ENCODE results near the gene CMSS1. TPM values are rescaled to one million over a fixed set of nuclear protein-coding genes. Genes with fewer than 3 reads are reported as not detected.

CMSS1 gene
- total RNA-seq, 2 donors from 2014 or later, result 8.2 to 9.5 TPM

DNA sequence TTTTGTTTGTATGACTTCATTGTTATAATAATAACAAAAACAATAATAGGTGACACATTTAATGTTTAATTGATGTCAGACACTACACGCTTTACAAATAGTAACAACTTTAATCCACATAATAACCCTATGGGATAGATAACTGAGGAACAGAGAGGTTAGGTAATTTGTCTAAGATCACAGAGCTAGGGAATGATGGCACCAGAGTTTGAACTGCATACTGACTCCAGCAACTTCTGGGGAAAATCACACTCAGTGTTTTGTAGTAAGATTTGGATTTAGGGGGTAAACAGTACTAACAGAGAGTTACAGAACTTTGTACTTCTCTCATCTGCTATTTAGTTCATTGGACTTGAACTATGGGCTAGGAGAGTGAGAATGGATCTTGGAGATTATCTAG is 66.0 kb downstream of the CMSS1 start:
- DNase-seq, result no peak
- no peak for ATAC-seq
- intact Hi-C loops (cut with DNase I, micrococcal nuclease), result no loop called here

DNA sequence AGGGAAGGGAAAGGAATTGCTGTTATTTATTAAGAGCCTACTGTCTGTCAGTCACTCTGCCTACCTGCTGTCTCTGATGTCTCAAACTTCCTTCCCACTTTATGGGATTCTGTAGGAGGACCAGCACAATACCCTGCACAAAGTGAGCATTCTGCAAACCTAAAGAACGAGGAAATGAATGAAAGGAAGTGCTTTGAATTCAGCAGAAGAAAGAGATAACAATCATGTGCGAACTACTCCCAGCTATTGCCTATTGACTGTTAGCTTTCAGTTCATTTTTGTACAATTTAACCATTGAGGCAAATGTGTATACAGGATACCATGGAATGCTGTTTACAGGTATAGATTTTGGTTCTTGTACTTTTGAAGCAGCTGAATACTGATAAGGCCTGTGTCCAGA is 66.8 kb downstream of the CMSS1 start:
- intact Hi-C loops (cut with DNase I, micrococcal nuclease), result no loop called here
- no peak for DNase-seq
- peak; percentile 81 for ATAC-seq

DNA sequence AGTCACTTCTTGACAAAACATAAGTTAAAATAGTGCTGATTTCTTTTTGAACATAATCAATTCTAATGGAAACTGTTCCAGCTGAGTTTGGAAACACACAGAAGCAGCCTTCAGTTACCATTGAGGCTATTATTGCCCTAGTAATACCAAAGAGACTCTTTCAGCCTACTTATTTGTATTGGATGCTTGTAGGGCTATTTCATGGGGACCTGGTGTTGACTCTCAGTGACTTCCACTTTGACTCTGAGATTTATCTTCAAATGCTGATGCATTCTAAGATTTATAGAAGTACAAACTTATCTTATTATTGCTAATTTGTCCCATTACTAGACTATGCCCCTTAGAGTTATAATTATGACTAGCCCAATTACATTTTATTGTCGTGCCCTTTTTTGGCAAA is 67.4 kb downstream of the CMSS1 start:
- intact Hi-C loops (cut with DNase I, micrococcal nuclease), result no loop called here
- ATAC-seq (no peak), DNase-seq (no peak)

DNA sequence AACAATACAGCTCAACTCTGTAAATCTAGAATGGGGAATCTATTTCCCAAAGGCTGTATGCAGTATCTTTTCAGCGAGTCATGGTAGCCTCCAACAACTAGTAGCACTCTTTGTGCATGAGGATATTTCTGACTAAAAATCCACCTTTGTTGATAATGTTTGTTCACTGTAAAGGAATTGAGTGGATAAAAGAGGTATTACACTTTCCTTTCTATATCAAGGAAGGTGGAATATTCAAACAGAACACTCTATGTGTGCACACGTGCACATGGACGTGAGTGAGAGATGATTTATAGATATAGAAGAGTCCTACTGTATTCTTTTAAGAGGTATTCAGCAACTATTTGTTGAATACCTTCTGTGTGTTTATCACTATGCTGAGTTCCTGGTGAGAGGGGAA is 68.2 kb downstream of the CMSS1 start:
- intact Hi-C loops (cut with DNase I, micrococcal nuclease), result no loop called here
- DNase-seq, result no peak

DNA sequence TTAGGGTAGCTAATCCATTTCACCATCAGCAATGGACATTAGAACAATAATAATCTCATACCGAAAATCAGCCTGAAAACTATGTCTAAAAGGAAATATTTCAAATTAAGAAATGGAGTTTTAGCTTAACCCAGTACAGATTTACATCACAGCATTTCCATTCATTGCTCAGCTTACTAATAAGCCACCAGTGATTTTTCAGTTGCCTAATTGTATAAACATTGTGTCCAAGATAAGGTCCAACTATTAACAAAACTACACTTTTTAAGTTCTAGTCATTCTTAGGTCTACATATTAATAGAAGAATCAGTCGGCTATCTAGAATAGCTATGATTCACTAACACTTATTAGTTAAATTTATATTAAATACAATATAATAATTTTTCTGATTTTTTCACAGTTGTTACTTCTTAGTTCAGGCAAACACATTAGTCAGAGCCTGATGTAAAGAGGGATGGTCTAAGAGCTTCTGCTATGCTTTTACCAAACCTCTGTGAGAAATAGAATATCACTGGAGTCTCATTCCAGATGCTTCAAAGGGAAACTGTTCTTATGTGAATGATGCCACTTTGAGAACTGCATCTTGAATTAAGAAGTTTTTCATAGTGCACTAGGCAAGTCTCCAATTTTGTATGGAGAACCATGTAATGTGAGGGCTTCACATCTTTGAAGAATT is 74.1 kb downstream of the CMSS1 start:
- DNase-seq (no peak), ATAC-seq (no peak)
- intact Hi-C loops (cut with DNase I, micrococcal nuclease), result no loop called here

More for the DNA sequence above, 68.2 kb downstream of the CMSS1 start:
- ATAC-seq, result no peak

DNA sequence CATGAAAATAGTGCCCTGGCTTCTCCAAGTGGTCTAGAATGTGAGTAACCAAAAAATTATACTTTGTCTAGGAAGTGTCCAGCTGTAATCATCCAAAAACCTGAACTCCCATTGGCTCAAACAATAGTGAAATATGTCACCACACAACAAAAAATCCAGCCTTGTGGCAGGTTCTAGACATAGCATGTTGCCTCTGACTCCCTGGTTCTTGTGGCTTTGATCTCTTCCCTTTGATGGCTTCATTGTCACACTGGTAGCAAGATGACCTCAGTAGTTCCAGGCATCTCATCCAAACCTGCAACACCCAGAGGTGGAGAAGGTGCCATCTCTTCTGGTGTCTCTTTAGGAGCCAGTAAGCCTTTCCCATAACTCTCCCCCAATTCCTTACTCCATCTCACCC is 74.7 kb downstream of the CMSS1 start:
- ATAC-seq (no peak), DNase-seq (no peak)
- intact Hi-C loops (cut with DNase I, micrococcal nuclease), result no loop called here

DNA sequence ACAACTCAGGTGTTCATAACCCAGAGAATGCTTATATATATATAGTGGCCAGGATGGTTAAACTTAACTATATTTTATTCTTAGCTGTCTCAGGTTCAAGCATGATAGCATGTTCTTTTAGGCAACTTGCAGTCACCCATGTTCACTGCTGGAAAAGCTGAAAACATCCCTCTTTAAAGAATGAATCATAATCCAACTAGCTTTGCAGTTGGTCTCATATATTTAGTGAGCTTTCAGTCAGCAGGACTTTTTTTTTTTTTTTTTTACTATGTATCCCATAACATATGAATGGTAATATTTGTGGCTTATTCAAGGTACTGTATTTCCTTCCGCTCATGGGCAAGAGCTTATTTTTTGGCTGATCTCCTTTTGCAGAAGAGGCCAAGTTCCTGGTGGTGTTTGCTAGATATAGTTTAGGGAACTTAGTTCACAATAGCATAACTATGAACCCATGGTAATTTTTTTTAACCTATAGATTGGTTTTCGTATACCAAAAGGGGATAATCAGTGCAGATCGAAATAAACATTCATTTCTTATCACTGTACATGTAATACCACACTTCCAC is 77.6 kb downstream of the CMSS1 start:
- DNase-seq (no peak), ATAC-seq (no peak)
- intact Hi-C loops (cut with DNase I, micrococcal nuclease), result no loop called here

DNA sequence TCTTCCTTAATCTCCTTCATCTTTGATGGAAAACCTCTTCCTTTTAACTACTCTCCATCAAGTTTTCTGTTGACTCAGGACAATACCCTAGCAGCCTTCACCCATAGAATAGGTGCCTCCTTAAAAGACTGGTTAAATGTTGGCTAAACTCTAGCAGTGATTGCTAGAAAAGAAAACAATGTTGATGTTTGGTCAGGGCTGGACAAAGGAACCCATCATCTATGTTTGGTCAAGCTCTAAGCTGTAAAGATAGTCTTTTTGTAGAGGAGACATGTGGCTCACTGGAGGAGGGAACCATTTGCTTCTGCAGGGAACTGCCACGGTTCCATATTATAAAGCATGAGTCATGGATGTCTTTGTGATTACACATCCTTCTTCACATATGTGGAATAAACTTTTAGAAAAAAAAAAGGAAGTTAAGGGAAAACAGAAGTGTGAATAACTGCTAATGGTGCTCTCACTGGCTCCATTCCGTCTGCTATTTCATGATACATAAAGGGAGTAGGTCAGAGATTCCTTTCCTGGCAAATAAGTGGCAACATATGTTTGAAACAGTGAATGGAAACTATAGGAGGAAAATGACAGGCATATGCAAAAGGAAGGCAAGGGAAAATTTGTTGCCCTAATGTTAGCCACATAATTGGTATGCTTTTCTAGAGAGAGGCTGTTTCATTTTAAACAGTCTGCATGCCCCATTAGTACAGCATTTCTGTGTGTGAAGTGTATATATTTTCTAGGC is 78.2 kb downstream of the CMSS1 start:
- DNase-seq (no peak), ATAC-seq (peak; percentile 74)
- intact Hi-C loops (cut with DNase I, micrococcal nuclease), result no loop called here

DNA sequence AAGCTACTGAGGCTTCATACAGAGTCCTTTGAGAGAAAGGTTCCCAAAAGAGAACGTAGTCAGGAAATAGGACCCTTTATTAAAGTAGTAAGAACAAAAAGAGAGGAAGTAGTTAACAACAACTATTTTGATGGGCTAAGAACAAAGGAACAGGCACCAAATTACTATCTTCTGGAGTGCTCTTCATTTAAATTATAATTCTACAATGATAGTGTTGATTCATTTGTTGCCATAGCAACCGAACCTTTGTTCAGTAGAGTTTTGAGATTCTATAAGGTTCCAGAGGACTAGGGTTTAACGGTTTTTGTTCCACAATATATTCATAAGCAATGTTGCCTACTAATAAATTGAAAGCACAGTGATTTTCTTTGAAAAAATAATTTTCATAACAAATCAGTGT is 78.8 kb downstream of the CMSS1 start:
- intact Hi-C loops (cut with DNase I, micrococcal nuclease), result no loop called here
- ATAC-seq (no peak), DNase-seq (no peak)

DNA sequence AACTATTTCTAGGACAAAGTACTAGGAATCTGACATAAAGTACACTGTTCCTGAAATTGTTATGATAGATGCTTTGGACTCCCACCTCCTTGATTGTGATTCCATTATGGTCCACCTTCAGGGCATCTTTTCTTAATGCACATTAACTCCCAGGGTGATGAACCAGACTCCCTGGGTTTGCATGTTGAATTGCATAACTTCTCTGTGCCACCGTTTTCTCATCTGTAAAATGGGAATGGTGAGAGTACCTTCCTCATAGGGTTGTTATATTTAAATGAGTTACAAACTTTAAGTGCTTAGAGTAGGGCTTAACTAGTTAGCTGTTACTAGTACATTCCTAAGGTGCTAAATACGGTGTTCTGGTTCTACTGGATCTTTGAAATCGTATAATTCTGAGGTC is 81.9 kb downstream of the CMSS1 start:
- DNase-seq (no peak), ATAC-seq (no peak)
- intact Hi-C loops (cut with DNase I, micrococcal nuclease), result no loop called here

DNA sequence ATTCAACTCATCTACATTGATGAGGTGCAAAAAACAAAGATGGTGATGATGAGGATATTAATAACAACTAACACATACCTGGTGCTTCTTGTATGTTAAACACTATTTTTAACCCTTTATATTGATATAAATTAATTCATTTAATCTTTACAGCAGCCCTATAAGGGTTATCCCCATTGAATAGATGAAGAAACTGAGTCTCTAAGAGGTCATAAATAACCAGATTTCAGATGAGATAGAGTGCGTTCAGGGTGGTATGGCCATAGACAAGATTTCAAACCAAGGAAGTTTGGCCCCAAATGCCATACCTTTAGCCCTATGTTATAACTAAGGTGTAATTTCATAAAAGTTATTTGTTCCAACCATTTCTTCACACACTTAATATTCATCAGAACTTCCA is 82.6 kb downstream of the CMSS1 start:
- intact Hi-C loops (cut with DNase I, micrococcal nuclease), result no loop called here
- ATAC-seq, result no peak
- DNase-seq, result no peak

DNA sequence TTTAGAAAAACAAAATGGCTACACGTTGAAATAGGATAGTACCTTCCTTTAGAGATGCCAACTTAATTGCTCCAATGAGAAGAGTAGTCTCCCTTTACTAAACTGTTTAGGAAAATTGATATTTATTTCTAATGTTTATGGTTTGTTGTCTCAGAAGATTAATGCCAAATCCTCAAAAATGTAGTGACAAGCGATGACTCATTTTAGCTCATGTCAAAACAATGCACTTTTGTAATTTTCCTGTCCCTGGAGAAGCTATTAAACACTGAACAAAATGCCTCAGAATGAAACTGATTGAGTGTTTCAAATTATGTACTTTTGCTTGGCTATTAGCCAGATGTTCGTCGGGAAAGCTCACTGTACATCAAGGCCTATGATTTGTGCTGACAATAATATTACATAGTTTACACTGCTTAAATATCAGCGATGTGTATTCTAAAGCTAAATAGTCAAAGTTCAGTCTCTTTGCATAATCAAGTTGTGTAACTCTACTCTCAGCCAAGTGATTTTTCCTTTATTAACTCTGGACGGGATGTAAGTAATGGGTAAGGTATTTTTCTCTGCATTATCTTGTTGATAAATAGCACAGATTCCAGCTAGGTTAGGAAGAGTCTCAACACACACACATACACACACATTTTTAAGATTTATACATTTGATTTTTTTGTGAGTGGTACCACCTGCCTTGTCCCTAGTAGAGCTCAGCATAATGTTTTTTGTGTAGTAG is 83.7 kb downstream of the CMSS1 start:
- intact Hi-C loops (cut with DNase I, micrococcal nuclease), result no loop called here
- no peak for ATAC-seq
- no peak for DNase-seq

DNA sequence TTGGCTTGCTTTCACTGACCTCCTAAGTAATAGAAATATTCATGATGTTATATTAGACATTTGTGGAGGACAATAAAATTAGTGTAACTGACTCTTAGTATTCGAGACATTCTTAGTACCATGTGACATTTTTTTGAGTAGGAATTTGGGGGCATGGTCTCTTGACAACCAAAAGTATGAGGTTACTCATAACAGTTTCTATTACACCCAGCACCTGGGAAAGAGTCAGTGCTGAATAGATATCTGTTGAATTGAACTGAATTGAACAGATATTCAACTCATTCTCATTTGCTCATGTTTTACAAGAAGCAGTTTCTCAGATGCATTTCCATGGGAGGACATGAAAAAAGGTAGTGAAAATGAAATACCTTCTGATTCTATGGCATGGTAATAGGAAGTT is 84.4 kb downstream of the CMSS1 start:
- intact Hi-C loops (cut with DNase I, micrococcal nuclease), result no loop called here
- DNase-seq (no peak), ATAC-seq (no peak)

DNA sequence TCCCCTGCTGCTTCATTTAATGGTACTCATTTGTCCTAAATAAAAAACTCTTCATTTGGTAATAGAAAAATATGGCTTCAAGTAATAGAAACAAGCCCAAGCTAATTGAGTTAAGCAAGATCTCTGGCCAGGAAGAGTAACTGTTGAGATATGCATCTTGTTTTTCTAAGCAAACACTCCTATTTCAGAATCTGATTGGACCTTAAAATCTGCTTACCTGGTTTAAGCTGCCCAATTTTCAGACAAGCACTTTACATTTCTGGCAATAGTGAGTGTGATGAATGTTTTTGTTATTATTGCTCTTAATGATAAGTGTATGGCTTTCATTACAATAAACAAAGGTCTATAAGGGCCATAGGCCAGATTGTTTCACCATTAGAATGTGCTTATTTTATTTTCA is 86.2 kb downstream of the CMSS1 start:
- intact Hi-C loops (cut with DNase I, micrococcal nuclease), result no loop called here
- DNase-seq (no peak), ATAC-seq (no peak)

DNA sequence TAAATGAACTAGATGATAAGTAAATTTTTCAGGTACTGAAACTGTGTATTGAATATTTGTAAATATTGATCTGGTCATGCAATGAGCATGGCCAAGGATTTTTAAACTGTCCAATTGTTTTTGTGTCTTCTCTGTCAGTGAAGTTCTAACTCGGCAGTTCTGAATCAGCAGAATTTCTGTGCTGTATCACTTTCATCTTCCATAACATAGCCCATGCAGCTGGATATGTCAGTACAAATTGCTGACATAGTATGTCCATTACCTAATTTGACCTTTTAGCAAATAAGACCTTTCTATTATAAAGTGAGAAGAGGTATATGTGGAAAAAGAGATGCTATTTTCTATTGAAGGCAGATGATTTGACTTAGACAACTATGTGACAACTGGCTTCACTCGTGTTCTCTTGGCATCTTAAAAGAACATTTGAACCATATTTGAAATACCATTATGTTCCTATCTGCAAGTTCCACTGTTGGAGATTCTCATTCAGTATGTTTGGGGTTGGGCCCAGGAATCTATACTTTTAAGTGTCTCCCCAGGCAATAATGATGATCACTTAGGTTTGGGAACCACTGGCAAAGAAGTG is 90.4 kb downstream of the CMSS1 start:
- intact Hi-C loops (cut with DNase I, micrococcal nuclease), result no loop called here
- DNase-seq (no peak), ATAC-seq (no peak)

DNA sequence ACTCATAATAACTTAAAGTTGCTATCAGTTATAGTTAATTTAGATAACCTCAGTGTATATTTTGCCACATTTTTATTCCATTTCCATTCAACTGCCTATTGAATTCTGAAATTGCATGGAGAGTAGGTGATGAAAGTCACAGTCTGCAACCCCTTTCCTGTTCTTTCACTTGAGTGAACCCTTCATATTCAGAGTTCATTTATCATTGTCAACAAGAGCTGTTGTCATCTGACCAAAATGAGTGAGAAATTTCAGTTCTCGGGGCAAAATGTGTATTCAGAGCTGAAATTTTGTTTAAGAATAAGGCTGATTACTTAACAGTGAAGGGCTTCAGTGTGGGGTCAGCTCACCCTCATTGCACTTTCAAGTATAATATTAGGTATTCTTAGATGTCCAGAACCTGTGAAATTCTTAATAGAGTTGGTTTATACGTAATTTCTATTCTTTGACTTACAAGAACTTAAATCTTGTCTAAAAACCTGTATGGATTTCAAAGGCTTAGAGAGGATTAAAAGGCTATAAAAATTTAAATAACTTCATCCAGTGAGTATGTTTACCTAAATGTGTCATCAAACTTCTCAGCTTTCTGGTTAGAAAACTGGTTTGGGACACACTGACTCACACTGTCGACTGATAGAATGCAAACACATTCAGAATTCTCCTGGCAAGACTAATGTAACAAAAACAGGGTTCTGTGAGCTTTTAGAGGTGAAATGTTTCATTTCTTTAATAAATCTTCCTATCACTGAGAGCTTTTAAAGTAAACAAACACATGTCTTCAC is 92.2 kb downstream of the CMSS1 start:
- ATAC-seq, result no peak
- intact Hi-C loops (cut with DNase I, micrococcal nuclease), result no loop called here

DNA sequence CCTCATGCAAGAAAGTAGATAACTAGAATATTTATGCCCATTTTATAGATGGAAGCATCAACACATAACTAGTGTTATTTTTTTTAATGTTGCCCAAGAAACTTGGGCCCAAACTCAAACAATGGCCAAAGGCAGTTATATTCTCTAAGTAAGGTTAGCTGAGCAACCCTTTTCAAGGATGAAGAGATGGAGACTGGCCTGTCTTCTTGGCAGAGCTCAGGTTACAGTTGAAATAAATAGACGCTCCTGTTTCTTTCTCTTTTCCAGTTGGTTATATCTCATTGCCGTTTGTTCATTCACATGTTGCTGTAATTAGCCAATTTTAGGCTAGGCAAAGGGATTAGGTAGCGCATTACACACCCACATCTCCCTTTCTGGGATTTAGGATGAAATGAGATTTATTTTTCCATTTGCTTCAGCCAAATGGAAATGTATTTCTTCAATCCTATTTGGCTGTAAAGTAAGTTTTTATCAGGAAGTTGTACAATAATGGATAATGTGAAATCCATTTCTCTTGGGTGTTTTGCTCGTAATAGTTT is 93.2 kb downstream of the CMSS1 start:
- intact Hi-C loops (cut with DNase I, micrococcal nuclease), result no loop called here
- no peak for DNase-seq
- ATAC-seq, result no peak

More for the DNA sequence above, 92.2 kb downstream of the CMSS1 start:
- DNase-seq, result no peak

DNA sequence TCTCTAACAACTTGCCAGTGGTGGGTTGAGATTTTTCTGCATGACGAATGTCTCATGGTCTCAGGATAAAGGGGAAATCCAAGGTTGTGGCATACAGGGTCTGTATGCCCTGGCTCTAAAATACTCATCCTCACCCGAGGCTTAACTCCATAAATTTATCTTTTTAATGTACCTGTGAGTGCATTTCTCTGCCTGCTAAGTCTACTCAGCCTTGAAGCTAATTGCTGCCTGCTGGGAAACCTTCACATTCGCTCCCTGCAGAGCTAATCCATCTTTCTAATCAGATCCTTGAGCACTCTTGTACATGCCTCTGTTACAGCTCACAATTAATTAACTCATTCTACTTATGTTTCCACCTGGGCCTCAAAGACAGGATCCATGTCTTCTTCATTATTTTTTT is 93.8 kb downstream of the CMSS1 start:
- no peak for ATAC-seq
- intact Hi-C loops (cut with DNase I, micrococcal nuclease), result no loop called here

More for the DNA sequence above, 93.8 kb downstream of the CMSS1 start:
- no peak for DNase-seq

All from left colon (tissue), 2 donors.